ENCODE data around the gene BAHD1.

BAHD1 gene

DNA sequence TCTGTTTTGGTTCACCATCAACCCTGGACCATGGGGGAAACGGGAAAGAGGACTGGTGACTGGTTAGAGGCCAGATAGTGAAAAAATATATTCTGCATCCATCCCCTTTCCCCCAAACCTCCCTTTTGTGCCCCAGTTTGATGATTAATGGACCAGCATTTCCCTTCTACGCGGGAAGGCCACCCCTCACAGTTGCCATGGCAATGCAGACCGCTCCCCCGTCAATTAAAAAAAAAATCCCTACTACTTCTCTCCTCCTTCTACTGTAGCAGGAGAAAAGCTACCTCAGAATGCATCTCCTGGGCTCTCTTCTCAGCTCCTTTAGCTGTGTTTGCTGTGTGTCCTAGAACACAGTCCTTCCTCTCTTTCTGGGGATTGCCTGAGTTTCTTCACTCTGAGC is 4.0 kb downstream of the BAHD1 start:
- no peak for DNase-seq (ENCODE audit: low read depth)
- TF ChIP-seq, protein P1, sequence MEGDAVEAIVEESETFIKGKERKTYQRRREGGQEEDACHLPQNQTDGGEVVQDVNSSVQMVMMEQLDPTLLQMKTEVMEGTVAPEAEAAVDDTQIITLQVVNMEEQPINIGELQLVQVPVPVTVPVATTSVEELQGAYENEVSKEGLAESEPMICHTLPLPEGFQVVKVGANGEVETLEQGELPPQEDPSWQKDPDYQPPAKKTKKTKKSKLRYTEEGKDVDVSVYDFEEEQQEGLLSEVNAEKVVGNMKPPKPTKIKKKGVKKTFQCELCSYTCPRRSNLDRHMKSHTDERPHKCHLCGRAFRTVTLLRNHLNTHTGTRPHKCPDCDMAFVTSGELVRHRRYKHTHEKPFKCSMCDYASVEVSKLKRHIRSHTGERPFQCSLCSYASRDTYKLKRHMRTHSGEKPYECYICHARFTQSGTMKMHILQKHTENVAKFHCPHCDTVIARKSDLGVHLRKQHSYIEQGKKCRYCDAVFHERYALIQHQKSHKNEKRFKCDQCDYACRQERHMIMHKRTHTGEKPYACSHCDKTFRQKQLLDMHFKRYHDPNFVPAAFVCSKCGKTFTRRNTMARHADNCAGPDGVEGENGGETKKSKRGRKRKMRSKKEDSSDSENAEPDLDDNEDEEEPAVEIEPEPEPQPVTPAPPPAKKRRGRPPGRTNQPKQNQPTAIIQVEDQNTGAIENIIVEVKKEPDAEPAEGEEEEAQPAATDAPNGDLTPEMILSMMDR (IDR thresholded peaks at IDR 0.05; ENCODE audit: low read length, missing control alignments): no peak

DNA sequence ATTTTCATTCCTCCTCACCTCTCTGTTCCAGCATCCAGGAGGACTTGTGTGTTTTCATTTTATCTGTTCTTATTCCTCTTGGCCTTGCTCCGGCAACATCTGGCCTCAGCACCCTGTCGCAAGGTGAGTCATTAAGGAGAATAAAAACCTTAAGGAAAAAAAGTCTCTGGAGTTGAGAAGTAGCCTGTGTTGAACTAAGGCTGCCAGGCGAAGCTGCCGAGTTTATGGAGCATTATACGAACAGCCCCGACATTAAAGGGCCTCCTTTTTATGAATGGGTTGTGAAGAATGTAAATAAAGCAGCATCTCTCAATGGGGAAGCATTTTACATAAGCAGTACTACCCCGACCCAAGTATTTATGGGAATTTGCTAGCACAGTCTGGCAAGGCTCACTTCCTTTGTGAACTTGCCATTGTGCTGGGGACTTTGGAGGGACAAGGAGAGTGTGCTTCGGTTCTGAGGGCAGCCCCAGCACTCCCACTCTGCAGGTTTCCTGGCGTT is 4.7 kb downstream of the BAHD1 start:
- DNase-seq (ENCODE audit: low read depth): peak; percentile 49
- TF ChIP-seq, protein P1 (IDR thresholded peaks at IDR 0.05; ENCODE audit: low read length, missing control alignments): no peak
- no peak overlapping the region for H3K4me3 ChIP-seq (replicated peaks; ENCODE audit: low read depth, low read length)

More for the DNA sequence above, 4.0 kb downstream of the BAHD1 start:
- no peak overlapping the region for H3K4me3 ChIP-seq (replicated peaks; ENCODE audit: low read depth, low read length)

DNA sequence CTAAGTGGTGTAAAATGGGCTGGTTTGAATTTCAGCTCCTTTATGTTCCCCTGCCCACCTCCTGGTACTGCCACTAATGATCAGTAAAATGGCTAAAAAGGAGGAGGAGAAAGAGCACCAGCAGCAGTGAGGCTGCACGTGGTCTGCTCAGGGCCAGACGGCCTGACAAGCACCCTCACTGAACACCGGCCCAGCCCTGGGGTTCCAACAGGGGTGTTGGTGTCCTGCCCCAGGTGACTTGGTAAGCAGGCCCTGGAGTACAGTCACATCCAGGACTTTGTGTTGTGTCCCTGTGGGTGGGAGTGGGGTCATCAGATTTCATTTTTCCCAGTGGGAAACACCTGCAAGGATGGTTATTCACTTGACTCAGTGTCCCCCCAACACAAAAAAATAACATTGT is 5.4 kb downstream of the BAHD1 start:
- no peak for DNase-seq (ENCODE audit: low read depth)
- no peak overlapping the region for H3K4me3 ChIP-seq (replicated peaks; ENCODE audit: low read depth, low read length)
- TF ChIP-seq, protein P1 (IDR thresholded peaks at IDR 0.05; ENCODE audit: low read length, missing control alignments): no peak

DNA sequence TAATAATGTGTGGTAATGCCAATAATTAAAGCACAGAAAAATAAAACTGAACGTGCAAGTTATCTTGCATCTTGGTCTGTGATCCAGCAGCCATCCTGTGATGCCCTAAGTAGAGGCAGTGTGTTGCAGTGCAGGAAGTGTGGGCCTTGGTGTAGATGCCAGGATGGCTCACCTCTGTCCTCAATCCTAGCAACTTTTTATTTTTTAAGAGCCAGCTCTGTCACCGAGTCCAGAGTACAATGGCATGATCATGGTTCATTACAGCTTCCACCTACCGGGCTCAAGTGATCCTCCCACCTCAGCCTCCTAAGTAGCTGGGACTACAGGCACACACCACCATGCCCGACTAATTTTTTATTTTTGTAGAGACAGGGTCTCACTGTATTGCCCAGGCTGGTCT is 7.6 kb downstream of the BAHD1 start:
- TF ChIP-seq, protein P1 (IDR thresholded peaks at IDR 0.05; ENCODE audit: low read length, missing control alignments): no peak
- H3K4me3 ChIP-seq (replicated peaks; ENCODE audit: low read depth, low read length): no peak overlapping the region
- no peak for DNase-seq (ENCODE audit: low read depth)

DNA sequence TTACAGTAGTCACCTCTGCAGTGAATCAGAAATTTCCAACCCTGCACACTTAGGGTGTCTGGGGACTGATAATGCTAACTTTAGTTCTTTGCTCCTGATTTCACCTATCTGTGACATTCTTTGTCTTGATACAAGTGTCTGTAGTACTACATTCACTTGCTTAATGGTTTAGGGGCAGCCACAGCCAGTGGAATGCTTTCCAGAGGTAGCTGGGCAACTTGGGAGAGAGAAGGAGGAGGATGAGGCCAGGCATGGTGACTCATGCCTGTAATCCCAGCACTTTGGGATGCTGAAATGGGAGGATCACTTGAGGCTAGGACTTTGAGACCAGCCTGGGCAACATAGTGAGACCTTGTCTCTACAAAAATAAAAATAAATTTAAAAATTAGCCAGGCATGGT is 8.5 kb downstream of the BAHD1 start:
- H3K4me3 ChIP-seq (replicated peaks; ENCODE audit: low read depth, low read length): no peak overlapping the region
- TF ChIP-seq, protein P1 (IDR thresholded peaks at IDR 0.05; ENCODE audit: low read length, missing control alignments): no peak
- DNase-seq (ENCODE audit: low read depth): peak; percentile 32

DNA sequence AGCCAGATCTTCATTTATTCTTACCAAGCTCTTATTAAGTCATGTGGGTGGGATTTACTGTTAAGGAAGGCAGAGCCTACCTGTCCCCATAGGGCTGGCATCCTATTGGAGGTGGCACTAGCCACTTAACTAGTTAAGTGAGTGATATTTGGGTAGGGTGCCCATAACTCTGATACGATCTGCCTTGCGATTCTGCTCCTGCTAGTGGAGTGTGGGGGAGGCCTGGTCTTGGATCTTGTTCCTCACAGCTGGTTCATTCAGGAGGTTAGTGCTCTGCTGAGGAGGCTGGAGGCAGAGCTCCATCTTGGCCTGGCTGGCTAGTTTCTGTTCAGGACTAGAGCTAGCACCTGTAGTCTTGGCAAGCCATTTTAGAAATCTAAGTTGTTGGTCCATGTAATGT is 9.3 kb downstream of the BAHD1 start:
- DNase-seq (ENCODE audit: low read depth): no peak
- TF ChIP-seq, protein P1 (IDR thresholded peaks at IDR 0.05; ENCODE audit: low read length, missing control alignments): no peak
- H3K4me3 ChIP-seq (replicated peaks; ENCODE audit: low read depth, low read length): no peak overlapping the region

DNA sequence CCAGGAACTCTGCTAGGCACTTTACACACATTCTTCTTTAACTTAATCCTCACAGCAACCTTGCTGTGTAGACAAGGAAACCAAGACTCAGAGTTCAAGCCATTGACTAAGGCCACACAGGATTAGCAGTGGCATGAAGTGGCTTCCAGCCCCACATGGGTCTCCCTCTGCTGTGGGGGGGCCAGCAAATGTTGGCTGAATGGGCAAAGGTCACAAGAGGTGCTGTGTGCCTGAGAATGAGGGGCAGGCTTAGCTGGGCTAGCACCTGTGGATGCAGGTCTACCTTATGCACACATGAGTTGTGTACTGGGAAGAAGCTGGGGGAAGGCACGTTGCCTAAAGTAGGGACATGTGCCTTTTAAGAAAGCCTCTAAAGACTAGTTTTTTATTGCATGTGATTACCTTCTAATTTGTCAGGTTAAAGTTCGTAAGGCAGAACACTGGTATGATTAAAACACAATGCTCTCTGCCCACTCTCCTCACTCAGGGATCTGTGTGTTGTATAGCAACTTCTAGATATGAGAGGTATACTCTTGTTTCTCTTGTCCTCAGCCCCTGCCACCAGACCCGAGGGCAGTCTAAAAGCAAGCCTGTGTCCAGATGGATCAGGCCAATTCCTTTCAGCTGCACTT is 10.9 kb downstream of the BAHD1 start:
- no peak overlapping the region for H3K4me3 ChIP-seq (replicated peaks; ENCODE audit: low read depth, low read length)
- DNase-seq (ENCODE audit: low read depth): no peak
- TF ChIP-seq, protein P1 (IDR thresholded peaks at IDR 0.05; ENCODE audit: low read length, missing control alignments): no peak
